Upper lobe of right lung (tissue), 1 donor: ENCODE data around the gene MT1F. TPM values are rescaled to one million over a fixed set of nuclear protein-coding genes. Genes with fewer than 3 reads are reported as not detected.

Source experiments
- ATAC-seq: fragments of 200-7000 bp; cut with Tn5 transposase; one replicate; pipeline ENCODE4 v1.9.1; 2020; ENCODE audit warnings: mild to moderate bottlenecking, moderate library complexity
- DNase-seq: peaks from one replicate; pipeline ENCODE4 v3.0.0-alpha.2; 2020
- H3K27ac ChIP-seq: fragments of 200-600 bp; one replicate; pipeline ENCODE4 v1.8.0; 2022
- H3K27me3 ChIP-seq: fragments of 200-600 bp; one replicate; pipeline ENCODE4 v1.8.0; 2022; ENCODE audit warnings: mild to moderate bottlenecking
- H3K36me3 ChIP-seq: fragments of 200-600 bp; one replicate; pipeline ENCODE4 v1.8.0; 2022
- H3K4me1 ChIP-seq: fragments of 200-600 bp; one replicate; pipeline ENCODE4 v1.8.0; 2022
- H3K4me3 ChIP-seq: fragments of 200-600 bp; one replicate; pipeline ENCODE4 v1.8.0; 2022; ENCODE audit warnings: mild to moderate bottlenecking
- H3K9me3 ChIP-seq: fragments of 200-600 bp; one replicate; pipeline ENCODE4 v1.8.0; 2022
- intact Hi-C: fragments of 100-400 bp; cut with DNase I; formaldehyde crosslinking; loops from one replicate; pipeline ENCODE4 v1.11.0; 2022
- total RNA-seq: library from RNA; stranded (reverse); fragmentation: NEBNext Ultra II Directional; extraction: Animal tissue kit (Norgen Biotek cat#: 25700); gene quantifications from one replicate; pipeline ENCODE4 v1.2.1, GENCODE V29; 2021
- TF ChIP-seq, protein P1 (sequence below): fragments of 200-600 bp; IDR thresholded peaks from one replicate; pipeline ENCODE4 v1.8.0; 2022; ENCODE audit warnings: antibody characterized with exemption
- donor health status: DM: no; HTN: yes; CAD: no; lungs with severe emphysema.

Gene MT1F
- total RNA-seq, 1 donor from 2014 or later = 9.1 TPM

DNA sequence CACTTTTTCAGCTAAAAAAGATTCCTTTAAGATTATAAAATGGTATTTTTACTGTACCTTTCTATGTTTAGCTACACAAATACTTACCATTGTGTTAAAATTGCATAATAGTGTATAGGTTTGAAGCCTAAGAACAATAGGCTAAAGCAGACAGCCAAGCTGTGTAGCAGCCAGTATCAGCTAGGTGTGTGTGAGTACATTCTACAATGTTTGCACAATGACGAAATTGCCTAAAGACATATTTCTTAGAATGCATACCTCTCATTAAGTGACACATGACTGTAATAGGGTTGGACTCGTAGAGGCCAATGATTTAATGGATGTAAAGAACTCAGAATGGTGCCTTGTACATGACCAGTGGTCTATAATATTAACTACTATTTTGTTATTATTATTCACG lies 7.9 kb upstream of the MT1F start:
- H3K27me3 ChIP-seq = peaks cover 26% of the 10 kb centered on the region
- H3K36me3 ChIP-seq = no peaks in the 10 kb centered on the region
- ATAC-seq = no peak
- no peak overlapping the region for H3K27ac ChIP-seq
- no peaks in the 10 kb centered on the region for H3K9me3 ChIP-seq
- TF ChIP-seq, protein P1, sequence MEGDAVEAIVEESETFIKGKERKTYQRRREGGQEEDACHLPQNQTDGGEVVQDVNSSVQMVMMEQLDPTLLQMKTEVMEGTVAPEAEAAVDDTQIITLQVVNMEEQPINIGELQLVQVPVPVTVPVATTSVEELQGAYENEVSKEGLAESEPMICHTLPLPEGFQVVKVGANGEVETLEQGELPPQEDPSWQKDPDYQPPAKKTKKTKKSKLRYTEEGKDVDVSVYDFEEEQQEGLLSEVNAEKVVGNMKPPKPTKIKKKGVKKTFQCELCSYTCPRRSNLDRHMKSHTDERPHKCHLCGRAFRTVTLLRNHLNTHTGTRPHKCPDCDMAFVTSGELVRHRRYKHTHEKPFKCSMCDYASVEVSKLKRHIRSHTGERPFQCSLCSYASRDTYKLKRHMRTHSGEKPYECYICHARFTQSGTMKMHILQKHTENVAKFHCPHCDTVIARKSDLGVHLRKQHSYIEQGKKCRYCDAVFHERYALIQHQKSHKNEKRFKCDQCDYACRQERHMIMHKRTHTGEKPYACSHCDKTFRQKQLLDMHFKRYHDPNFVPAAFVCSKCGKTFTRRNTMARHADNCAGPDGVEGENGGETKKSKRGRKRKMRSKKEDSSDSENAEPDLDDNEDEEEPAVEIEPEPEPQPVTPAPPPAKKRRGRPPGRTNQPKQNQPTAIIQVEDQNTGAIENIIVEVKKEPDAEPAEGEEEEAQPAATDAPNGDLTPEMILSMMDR = no peak
- no peaks in the 10 kb centered on the region for H3K4me1 ChIP-seq
- intact Hi-C loops = no loop called here
- H3K4me3 ChIP-seq = no peak overlapping the region
- no peak for DNase-seq

DNA sequence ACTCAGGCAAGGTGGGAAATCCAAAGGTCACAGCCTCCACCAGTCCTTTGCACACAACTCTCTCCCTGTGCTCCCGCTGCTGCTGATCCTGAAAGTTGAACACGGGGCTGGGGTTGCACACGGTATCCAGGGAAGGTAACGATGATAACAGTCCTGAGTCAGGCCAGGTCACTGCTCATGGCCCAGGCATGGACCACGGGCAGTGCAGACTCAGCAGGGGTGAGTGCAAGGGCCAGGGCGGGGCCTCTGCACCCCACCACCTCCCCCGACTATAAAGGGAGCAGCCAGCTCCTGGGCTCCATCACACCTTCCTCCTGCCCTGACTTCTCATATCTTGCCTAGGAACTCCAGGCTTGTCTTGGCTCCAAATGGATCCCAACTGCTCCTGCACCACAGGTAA lies 6.2 kb upstream of the MT1F start, which contains the start of gene MT1B:
TSS of gene MT1B (plus strand) at position 301 of the 400 bp plus-strand sequence. CDS start at position 369, 68 bp downstream.
- Histone ChIP-seq H3K36me3 (no peaks in the 10 kb centered on the region), H3K4me1 (no peaks in the 10 kb centered on the region), H3K27me3 (peaks cover 25% of the 10 kb centered on the region), H3K4me3 (no peak within 1 kb of the TSS), H3K9me3 (no peaks in the 10 kb centered on the region), H3K27ac (no peak within 1 kb of the TSS)
- ATAC-seq (peak; percentile 17), DNase-seq (no peak)
- intact Hi-C loops = no loop called here
- TF ChIP-seq, protein P1 = no peak

DNA sequence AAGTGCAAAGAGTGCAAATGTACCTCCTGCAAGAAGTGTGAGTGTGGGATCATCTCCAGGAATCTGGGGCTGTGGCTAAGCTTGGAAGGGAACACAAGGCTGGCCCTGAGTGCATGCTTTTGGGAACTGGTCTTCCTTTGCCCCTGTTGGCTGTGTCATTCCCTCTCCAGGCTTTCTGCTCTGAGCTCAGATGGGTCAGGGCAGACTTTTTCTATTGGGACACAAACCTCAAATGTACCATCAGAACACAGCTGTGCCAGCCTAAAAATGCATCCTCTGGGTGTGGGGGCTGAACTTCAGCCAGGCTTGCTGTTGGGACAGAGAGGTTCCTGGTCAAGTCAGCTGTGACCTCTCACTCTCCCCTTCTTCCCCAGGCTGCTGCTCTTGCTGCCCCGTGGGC lies 5.2 kb upstream of the MT1F start:
- intact Hi-C loops = no loop called here
- peaks cover 16% of the 10 kb centered on the region for H3K27me3 ChIP-seq

DNA sequence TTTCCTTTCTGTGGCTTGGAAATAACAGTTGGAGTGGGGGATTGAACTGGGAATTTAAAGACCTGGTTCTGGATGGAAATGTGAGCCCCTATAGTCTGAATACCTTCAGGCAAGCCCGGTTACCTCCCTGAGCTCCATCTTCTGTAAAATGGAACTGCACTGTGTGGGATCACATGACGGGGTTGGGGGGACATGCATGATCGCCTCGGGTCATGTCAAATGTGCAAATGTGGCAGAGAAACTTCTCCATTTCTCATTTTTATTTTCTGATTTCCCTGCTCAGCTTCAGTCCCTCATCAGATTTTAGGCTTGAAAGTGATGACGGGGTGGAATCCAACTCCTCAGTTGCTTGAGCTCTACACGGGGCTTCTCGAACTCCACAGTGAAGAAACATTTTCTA lies 4.5 kb upstream of the MT1F start:
- Histone ChIP-seq H3K27ac (no peak overlapping the region), H3K4me1 (peaks cover 5% of the 10 kb centered on the region), H3K4me3 (no peak overlapping the region), H3K27me3 (peaks cover 10% of the 10 kb centered on the region), H3K36me3 (no peaks in the 10 kb centered on the region), H3K9me3 (no peaks in the 10 kb centered on the region)
- DNase-seq (no peak), ATAC-seq (no peak)
- TF ChIP-seq, protein P1 = no peak
- intact Hi-C loops = no loop called here

More for the DNA sequence above, 5.2 kb upstream of the MT1F start:
- TF ChIP-seq, protein P1 = no peak
- H3K4me1 ChIP-seq = no peaks in the 10 kb centered on the region
- no peak overlapping the region for H3K4me3 ChIP-seq
- ATAC-seq = no peak
- no peaks in the 10 kb centered on the region for H3K36me3 ChIP-seq
- H3K27ac ChIP-seq = no peak overlapping the region
- H3K9me3 ChIP-seq = no peaks in the 10 kb centered on the region
- no peak for DNase-seq

DNA sequence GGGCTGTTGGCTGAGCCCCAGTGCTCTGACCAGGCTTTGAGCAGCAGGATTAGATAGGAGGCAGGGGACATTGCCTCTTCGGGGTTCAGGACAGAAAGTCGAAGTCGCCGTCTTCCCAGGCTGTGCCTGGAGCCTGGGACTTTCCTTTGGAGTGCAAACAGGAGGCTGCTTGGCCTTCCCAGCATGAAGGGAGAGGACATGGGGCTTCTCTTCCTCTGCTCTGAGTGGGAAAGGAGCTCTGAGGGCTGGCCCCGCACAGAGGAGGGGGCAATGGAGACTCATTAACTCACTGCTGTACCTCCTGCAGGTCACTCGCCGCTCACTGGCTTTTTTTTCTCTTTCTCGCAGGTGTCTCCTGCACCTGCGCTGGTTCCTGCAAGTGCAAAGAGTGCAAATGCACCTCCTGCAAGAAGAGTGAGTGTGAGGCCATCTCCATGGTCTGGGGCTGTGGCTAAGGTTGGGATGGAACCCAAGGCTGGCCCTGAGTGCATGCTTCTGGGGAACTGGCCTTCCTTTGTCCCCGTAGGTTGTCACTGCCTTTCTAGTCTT lies 642 bp downstream of the MT1F start:
- Histone ChIP-seq H3K27ac (peak overlapping the region; percentile 71), H3K36me3 (no peaks in the 10 kb centered on the region), H3K4me3 (peak overlapping the region; percentile 59), H3K4me1 (peaks cover 9% of the 10 kb centered on the region), H3K9me3 (no peaks in the 10 kb centered on the region), H3K27me3 (peaks cover 8% of the 10 kb centered on the region)
- DNase-seq (no peak), ATAC-seq (no peak)
- TF ChIP-seq, protein P1 = no peak
- intact Hi-C loops = no loop called here
